ENCODE data around the gene GFRA4. TPM values are rescaled to one million over a fixed set of nuclear protein-coding genes. Genes with fewer than 3 reads are reported as not detected.

The GFRA4 gene
- total RNA-seq, 1 donor = not detected

DNA sequence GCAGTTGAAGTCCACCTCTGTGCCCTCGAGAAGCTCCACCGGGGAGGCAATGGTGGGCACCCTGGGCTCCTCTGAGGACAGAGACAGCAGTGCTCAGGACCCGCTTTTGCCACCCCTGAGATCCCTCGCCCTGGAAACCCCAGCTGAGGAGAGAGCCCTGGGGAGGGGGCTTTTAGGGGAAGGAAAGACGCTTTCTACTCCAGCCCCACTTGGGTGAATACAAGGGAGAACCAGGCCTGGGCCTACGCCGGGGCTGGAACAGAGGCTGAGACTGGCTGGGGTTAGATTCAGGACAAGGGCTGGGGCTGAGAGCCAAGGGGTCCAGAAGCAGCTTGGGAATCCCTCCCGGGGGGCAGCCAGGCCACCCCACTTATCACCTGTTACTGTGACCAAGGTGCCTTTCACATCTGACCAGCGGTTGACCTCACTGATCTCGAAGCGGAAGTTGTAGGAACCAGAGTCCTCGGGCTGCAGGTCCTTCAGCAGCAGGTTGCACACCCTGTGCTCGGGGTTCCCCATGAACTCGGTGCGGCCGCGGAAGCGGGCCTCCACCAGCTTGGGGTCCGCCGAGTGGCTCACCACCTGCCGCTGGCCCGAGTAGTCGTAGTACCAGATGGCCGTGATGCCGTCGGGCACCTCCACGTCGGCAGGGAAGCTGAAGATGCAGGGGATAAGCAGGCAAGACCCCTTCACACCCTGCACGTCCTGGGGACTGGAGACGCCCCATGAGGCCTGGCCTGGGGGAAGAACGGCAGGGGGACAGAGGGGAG is 43.0 kb upstream of the GFRA4 start:
- Histone ChIP-seq H2AFZ (ENCODE audit: low read length) (no peak overlapping the region), H3K27me3 (ENCODE audit: insufficient read depth, low read length) (no peaks in the 10 kb centered on the region), H3K27ac (ENCODE audit: low read depth, low read length) (no peak overlapping the region), H4K20me1 (ENCODE audit: insufficient read depth, low read length) (no peaks in the 10 kb centered on the region), H3K9me3 (ENCODE audit: low read depth, low read length) (no peaks in the 10 kb centered on the region), H3K4me1 (ENCODE audit: insufficient read depth, low read length) (no peaks in the 10 kb centered on the region), H3K4me2 (ENCODE audit: insufficient read depth, low read length) (no peak overlapping the region), H3K36me3 (ENCODE audit: insufficient read depth, low read length) (no peaks in the 10 kb centered on the region), H3K79me2 (ENCODE audit: insufficient read depth, low read length) (no peaks in the 10 kb centered on the region), H3K4me3 (ENCODE audit: insufficient read depth, low read length) (no peak overlapping the region)
- DNase-seq (ENCODE audit: insufficient read length, low spot score, missing footprints) = peak; percentile 34
- TF ChIP-seq, protein P1, sequence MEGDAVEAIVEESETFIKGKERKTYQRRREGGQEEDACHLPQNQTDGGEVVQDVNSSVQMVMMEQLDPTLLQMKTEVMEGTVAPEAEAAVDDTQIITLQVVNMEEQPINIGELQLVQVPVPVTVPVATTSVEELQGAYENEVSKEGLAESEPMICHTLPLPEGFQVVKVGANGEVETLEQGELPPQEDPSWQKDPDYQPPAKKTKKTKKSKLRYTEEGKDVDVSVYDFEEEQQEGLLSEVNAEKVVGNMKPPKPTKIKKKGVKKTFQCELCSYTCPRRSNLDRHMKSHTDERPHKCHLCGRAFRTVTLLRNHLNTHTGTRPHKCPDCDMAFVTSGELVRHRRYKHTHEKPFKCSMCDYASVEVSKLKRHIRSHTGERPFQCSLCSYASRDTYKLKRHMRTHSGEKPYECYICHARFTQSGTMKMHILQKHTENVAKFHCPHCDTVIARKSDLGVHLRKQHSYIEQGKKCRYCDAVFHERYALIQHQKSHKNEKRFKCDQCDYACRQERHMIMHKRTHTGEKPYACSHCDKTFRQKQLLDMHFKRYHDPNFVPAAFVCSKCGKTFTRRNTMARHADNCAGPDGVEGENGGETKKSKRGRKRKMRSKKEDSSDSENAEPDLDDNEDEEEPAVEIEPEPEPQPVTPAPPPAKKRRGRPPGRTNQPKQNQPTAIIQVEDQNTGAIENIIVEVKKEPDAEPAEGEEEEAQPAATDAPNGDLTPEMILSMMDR (IDR thresholded peaks at IDR 0.05; ENCODE audit: extremely low read depth, low read depth, low read length) = no peak

DNA sequence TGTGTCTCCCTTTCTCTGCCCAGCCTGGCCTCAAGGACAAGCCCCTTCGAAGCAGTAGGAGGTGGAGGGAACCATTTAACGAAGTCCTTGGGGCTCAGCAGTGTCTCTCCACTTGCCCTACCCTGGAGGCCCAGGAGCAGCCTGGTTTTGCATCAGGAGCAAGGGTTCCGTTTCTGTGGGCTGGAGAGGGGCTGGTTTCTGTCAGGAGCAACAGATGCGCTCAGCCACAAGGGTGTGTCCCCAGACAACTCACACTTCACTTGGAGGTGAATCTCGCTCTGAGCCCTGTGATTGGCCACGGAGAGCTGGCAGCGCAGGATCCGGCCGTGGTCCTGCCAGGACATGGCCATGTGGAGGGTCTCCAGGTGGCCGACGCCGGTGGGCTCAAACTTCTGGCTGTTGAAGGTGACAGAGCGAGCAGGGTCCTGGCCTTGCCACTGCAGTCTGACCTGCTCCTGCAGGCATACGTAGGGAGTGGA is 42.3 kb upstream of the GFRA4 start:
- H3K4me1 ChIP-seq (ENCODE audit: insufficient read depth, low read length) = no peaks in the 10 kb centered on the region
- no peak overlapping the region for H2AFZ ChIP-seq (ENCODE audit: low read length)
- no peaks in the 10 kb centered on the region for H3K36me3 ChIP-seq (ENCODE audit: insufficient read depth, low read length)
- H4K20me1 ChIP-seq (ENCODE audit: insufficient read depth, low read length) = no peaks in the 10 kb centered on the region
- H3K4me3 ChIP-seq (ENCODE audit: insufficient read depth, low read length) = no peak overlapping the region
- DNase-seq (ENCODE audit: insufficient read length, low spot score, missing footprints) = no peak
- no peaks in the 10 kb centered on the region for H3K79me2 ChIP-seq (ENCODE audit: insufficient read depth, low read length)
- TF ChIP-seq, protein P1 (IDR thresholded peaks at IDR 0.05; ENCODE audit: extremely low read depth, low read depth, low read length) = no peak
- H3K9me3 ChIP-seq (ENCODE audit: low read depth, low read length) = no peaks in the 10 kb centered on the region
- no peak overlapping the region for H3K27ac ChIP-seq (ENCODE audit: low read depth, low read length)
- H3K4me2 ChIP-seq (ENCODE audit: insufficient read depth, low read length) = no peak overlapping the region
- H3K27me3 ChIP-seq (ENCODE audit: insufficient read depth, low read length) = no peaks in the 10 kb centered on the region

DNA sequence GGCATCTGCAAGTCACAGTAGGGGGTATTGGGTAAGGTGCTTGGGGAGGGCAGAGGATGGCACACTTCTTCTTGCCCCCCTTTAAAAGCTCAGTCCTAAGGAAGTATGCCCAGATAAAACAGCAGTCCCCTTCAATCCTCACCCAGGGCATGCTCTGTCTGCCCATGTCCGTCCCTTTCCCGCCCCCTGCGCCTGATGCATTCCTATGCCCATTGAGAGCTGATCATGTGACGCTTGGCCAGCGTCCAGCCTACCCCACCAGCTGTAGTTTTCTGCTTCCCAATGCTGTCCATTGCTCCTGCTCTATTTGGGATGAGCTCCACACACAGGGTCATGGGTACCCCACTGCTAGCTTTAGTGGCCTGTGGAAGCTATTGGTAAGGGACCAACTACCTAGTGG is 40.9 kb upstream of the GFRA4 start:
- H2AFZ ChIP-seq (ENCODE audit: low read length) = no peak overlapping the region
- DNase-seq (ENCODE audit: insufficient read length, low spot score, missing footprints) = peak; percentile 42
- no peaks in the 10 kb centered on the region for H3K4me1 ChIP-seq (ENCODE audit: insufficient read depth, low read length)
- TF ChIP-seq, protein P1 (IDR thresholded peaks at IDR 0.05; ENCODE audit: extremely low read depth, low read depth, low read length) = no peak
- H3K79me2 ChIP-seq (ENCODE audit: insufficient read depth, low read length) = no peaks in the 10 kb centered on the region
- H3K4me2 ChIP-seq (ENCODE audit: insufficient read depth, low read length) = no peak overlapping the region
- no peak overlapping the region for H3K4me3 ChIP-seq (ENCODE audit: insufficient read depth, low read length)
- H3K27ac ChIP-seq (ENCODE audit: low read depth, low read length) = no peak overlapping the region
- H3K36me3 ChIP-seq (ENCODE audit: insufficient read depth, low read length) = no peaks in the 10 kb centered on the region
- no peaks in the 10 kb centered on the region for H4K20me1 ChIP-seq (ENCODE audit: insufficient read depth, low read length)
- no peaks in the 10 kb centered on the region for H3K27me3 ChIP-seq (ENCODE audit: insufficient read depth, low read length)
- H3K9me3 ChIP-seq (ENCODE audit: low read depth, low read length) = no peaks in the 10 kb centered on the region

DNA sequence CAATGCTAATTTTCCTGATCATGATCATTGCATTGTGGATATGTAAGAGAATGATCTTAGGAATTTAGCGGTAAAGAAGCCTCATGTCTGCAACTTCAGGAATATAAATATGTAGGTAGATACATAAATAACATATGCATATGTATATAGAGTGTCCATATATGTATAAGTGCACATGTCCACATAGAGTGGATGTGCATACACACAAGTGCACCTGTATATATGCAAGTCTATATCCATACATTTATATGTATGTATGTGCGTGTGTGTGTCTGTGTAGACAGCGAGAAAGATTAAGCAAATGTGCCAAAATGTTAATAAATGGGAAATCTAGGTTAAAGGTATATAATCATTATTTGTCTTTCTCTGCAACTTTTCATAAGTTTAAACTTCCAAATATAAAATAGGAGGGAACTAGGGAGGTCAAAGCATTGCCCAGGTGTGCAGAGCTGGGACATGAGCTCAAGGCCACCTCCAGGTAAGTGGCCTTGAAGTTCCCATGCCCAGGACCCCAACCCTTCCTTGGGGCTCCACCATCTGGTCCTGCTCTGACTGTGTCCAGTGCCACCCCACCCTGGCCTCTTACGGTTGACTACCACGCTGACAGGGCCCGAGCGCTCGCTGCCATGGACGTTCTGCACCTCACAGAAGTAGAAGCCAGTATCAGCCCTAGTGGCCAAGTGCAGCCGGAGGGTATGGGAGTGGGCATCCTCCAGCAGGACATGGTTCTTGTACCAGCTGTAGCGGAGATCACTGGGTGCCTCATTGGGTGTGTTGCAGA is 39.6 kb upstream of the GFRA4 start:
- TF ChIP-seq, protein P1 (IDR thresholded peaks at IDR 0.05; ENCODE audit: extremely low read depth, low read depth, low read length) = no peak
- no peaks in the 10 kb centered on the region for H4K20me1 ChIP-seq (ENCODE audit: insufficient read depth, low read length)

More for the DNA sequence above, 39.6 kb upstream of the GFRA4 start:
- Histone ChIP-seq H3K79me2 (ENCODE audit: insufficient read depth, low read length) (no peaks in the 10 kb centered on the region), H3K4me2 (ENCODE audit: insufficient read depth, low read length) (no peak overlapping the region), H3K4me1 (ENCODE audit: insufficient read depth, low read length) (no peaks in the 10 kb centered on the region), H3K27ac (ENCODE audit: low read depth, low read length) (no peak overlapping the region), H3K9me3 (ENCODE audit: low read depth, low read length) (no peaks in the 10 kb centered on the region), H3K36me3 (ENCODE audit: insufficient read depth, low read length) (no peaks in the 10 kb centered on the region), H3K4me3 (ENCODE audit: insufficient read depth, low read length) (no peak overlapping the region), H2AFZ (ENCODE audit: low read length) (no peak overlapping the region), H3K27me3 (ENCODE audit: insufficient read depth, low read length) (no peaks in the 10 kb centered on the region)
- DNase-seq (ENCODE audit: insufficient read length, low spot score, missing footprints) = peak; percentile 47
